ENCODE results near the gene PEX16.

PEX16 gene

GRCh38 chr11:45936511-45937054 is 18.9 kb upstream of the PEX16 start:
- in situ Hi-C loops (cut with MboI; ENCODE audit: low sequenced_read_pairs, unreplicated experiment), result no loop called here
- no peak for DNase-seq (ENCODE audit: low spot score)
- no peak for TF ChIP-seq CTCF (IDR thresholded peaks at IDR 0.05; ENCODE audit: borderline replicate concordance, control extremely low read depth, extremely low read depth, insufficient read depth, missing control alignments)

GRCh38 chr11:45935349-45936064 is 17.8 kb upstream of the PEX16 start:
- in situ Hi-C loops (cut with MboI; ENCODE audit: low sequenced_read_pairs, unreplicated experiment), result no loop called here
- DNase-seq (ENCODE audit: low spot score), result no peak
- no peak for TF ChIP-seq CTCF (IDR thresholded peaks at IDR 0.05; ENCODE audit: borderline replicate concordance, control extremely low read depth, extremely low read depth, insufficient read depth, missing control alignments)

GRCh38 chr11:45934580-45935318 is 17.1 kb upstream of the PEX16 start:
- DNase-seq (ENCODE audit: low spot score), result no peak
- TF ChIP-seq CTCF (IDR thresholded peaks at IDR 0.05; ENCODE audit: borderline replicate concordance, control extremely low read depth, extremely low read depth, insufficient read depth, missing control alignments), result no peak
- in situ Hi-C loops (cut with MboI; ENCODE audit: low sequenced_read_pairs, unreplicated experiment), result no loop called here

GRCh38 chr11:45933846-45934579 is 16.3 kb upstream of the PEX16 start:
- no peak for TF ChIP-seq CTCF (IDR thresholded peaks at IDR 0.05; ENCODE audit: borderline replicate concordance, control extremely low read depth, extremely low read depth, insufficient read depth, missing control alignments)
- in situ Hi-C loops (cut with MboI; ENCODE audit: low sequenced_read_pairs, unreplicated experiment), result no loop called here
- no peak for DNase-seq (ENCODE audit: low spot score)

GRCh38 chr11:45933131-45933831 is 15.6 kb upstream of the PEX16 start:
- no peak for TF ChIP-seq CTCF (IDR thresholded peaks at IDR 0.05; ENCODE audit: borderline replicate concordance, control extremely low read depth, extremely low read depth, insufficient read depth, missing control alignments)
- in situ Hi-C loops (cut with MboI; ENCODE audit: low sequenced_read_pairs, unreplicated experiment), result no loop called here
- peak; percentile 65 for DNase-seq (ENCODE audit: low spot score)

- TF ChIP-seq CTCF (IDR thresholded peaks at IDR 0.05; ENCODE audit: borderline replicate concordance, control extremely low read depth, extremely low read depth, insufficient read depth, missing control alignments), result no peak
- in situ Hi-C loops (cut with MboI; ENCODE audit: low sequenced_read_pairs, unreplicated experiment), result no loop called here
- DNase-seq (ENCODE audit: low spot score), result no peak
Measured at GRCh38 chr11:45932217-45932616, 14.5 kb upstream of the PEX16 start.
